Measurements from ENCODE around the gene NKX2-3. TPM values are rescaled to one million over a fixed set of nuclear protein-coding genes. Genes with fewer than 3 reads are reported as not detected.

Gene NKX2-3
- not detected in 2 replicates for total RNA-seq
- long read RNA-seq, result 0 reads

GRCh38 chr10:99532687-99533495 is at the start of gene NKX2-3:
TSS of gene NKX2-3 (plus strand) at chr10:99532942. CDS start at chr10:99533132, 190 bp downstream.
- Mint-ChIP-seq H3K4me1 (ENCODE audit: low read depth) (peaks cover 12% of the 10 kb centered on the region), H3K27ac (no peak within 1 kb of the TSS), H3K36me3 (ENCODE audit: insufficient read depth) (no peaks in the 10 kb centered on the region), H3K27me3 (peaks cover 96% of the 10 kb centered on the region), H3K4me3 (ENCODE audit: low read depth) (no peak within 1 kb of the TSS), H3K9me3 (ENCODE audit: low read depth) (no peaks in the 10 kb centered on the region)
- no peak for TF ChIP-seq CTCF (IDR thresholded peaks at IDR 0.05; ENCODE audit: unreplicated experiment)
- DNase-seq (ENCODE audit: low spot score, unreplicated experiment), result no peak

GRCh38 chr10:99484626-99485581 is 47.8 kb upstream of the NKX2-3 start:
- H3K27ac Mint-ChIP-seq, result no peak overlapping the region
- no peaks in the 10 kb centered on the region for H3K36me3 Mint-ChIP-seq (ENCODE audit: insufficient read depth)
- TF ChIP-seq CTCF (IDR thresholded peaks at IDR 0.05; ENCODE audit: unreplicated experiment), result peak; percentile 63
- H3K4me3 Mint-ChIP-seq (ENCODE audit: low read depth), result no peak overlapping the region
- peaks cover 36% of the 10 kb centered on the region for H3K27me3 Mint-ChIP-seq
- H3K4me1 Mint-ChIP-seq (ENCODE audit: low read depth), result no peaks in the 10 kb centered on the region
- no peaks in the 10 kb centered on the region for H3K9me3 Mint-ChIP-seq (ENCODE audit: low read depth)
- no peak for DNase-seq (ENCODE audit: low spot score, unreplicated experiment)

GRCh38 chr10:99487125-99487807 is 45.5 kb upstream of the NKX2-3 start:
- H3K27ac Mint-ChIP-seq, result no peak overlapping the region
- no peak overlapping the region for H3K4me3 Mint-ChIP-seq (ENCODE audit: low read depth)
- no peaks in the 10 kb centered on the region for H3K36me3 Mint-ChIP-seq (ENCODE audit: insufficient read depth)

GRCh38 chr10:99489271-99489670 is 43.5 kb upstream of the NKX2-3 start:
- H3K4me1 Mint-ChIP-seq (ENCODE audit: low read depth), result no peaks in the 10 kb centered on the region
- peaks cover 45% of the 10 kb centered on the region for H3K27me3 Mint-ChIP-seq

More at GRCh38 chr10:99487125-99487807, 45.5 kb upstream of the NKX2-3 start:
- TF ChIP-seq CTCF (IDR thresholded peaks at IDR 0.05; ENCODE audit: unreplicated experiment), result no peak
- H3K9me3 Mint-ChIP-seq (ENCODE audit: low read depth), result no peaks in the 10 kb centered on the region
- no peaks in the 10 kb centered on the region for H3K4me1 Mint-ChIP-seq (ENCODE audit: low read depth)
- DNase-seq (ENCODE audit: low spot score, unreplicated experiment), result no peak
- peaks cover 45% of the 10 kb centered on the region for H3K27me3 Mint-ChIP-seq

More at GRCh38 chr10:99489271-99489670, 43.5 kb upstream of the NKX2-3 start:
- H3K9me3 Mint-ChIP-seq (ENCODE audit: low read depth), result no peaks in the 10 kb centered on the region
- no peak for DNase-seq (ENCODE audit: low spot score, unreplicated experiment)
- no peak overlapping the region for H3K4me3 Mint-ChIP-seq (ENCODE audit: low read depth)
- H3K36me3 Mint-ChIP-seq (ENCODE audit: insufficient read depth), result no peaks in the 10 kb centered on the region
- H3K27ac Mint-ChIP-seq, result no peak overlapping the region
- no peak for TF ChIP-seq CTCF (IDR thresholded peaks at IDR 0.05; ENCODE audit: unreplicated experiment)
